A549 treated with Mapracorat at 1 μM for 4 hours (cell line): ENCODE data around the gene CHAMP1. TPM values are rescaled to one million over a fixed set of nuclear protein-coding genes. Genes with fewer than 3 reads are reported as not detected.

Experiments used
- total RNA-seq: library from RNA; stranded (reverse); fragments of 200-300 nt; extraction: Qiagen RNA extraction; gene quantifications from 5 replicates; pipeline ENCODE4 v1.2.3, GENCODE V29; 2022

Gene CHAMP1, protein sequence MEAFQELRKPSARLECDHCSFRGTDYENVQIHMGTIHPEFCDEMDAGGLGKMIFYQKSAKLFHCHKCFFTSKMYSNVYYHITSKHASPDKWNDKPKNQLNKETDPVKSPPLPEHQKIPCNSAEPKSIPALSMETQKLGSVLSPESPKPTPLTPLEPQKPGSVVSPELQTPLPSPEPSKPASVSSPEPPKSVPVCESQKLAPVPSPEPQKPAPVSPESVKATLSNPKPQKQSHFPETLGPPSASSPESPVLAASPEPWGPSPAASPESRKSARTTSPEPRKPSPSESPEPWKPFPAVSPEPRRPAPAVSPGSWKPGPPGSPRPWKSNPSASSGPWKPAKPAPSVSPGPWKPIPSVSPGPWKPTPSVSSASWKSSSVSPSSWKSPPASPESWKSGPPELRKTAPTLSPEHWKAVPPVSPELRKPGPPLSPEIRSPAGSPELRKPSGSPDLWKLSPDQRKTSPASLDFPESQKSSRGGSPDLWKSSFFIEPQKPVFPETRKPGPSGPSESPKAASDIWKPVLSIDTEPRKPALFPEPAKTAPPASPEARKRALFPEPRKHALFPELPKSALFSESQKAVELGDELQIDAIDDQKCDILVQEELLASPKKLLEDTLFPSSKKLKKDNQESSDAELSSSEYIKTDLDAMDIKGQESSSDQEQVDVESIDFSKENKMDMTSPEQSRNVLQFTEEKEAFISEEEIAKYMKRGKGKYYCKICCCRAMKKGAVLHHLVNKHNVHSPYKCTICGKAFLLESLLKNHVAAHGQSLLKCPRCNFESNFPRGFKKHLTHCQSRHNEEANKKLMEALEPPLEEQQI
- total RNA-seq = 19.0 to 24.1 TPM (median 22.9 TPM) in 5 replicates

DNA sequence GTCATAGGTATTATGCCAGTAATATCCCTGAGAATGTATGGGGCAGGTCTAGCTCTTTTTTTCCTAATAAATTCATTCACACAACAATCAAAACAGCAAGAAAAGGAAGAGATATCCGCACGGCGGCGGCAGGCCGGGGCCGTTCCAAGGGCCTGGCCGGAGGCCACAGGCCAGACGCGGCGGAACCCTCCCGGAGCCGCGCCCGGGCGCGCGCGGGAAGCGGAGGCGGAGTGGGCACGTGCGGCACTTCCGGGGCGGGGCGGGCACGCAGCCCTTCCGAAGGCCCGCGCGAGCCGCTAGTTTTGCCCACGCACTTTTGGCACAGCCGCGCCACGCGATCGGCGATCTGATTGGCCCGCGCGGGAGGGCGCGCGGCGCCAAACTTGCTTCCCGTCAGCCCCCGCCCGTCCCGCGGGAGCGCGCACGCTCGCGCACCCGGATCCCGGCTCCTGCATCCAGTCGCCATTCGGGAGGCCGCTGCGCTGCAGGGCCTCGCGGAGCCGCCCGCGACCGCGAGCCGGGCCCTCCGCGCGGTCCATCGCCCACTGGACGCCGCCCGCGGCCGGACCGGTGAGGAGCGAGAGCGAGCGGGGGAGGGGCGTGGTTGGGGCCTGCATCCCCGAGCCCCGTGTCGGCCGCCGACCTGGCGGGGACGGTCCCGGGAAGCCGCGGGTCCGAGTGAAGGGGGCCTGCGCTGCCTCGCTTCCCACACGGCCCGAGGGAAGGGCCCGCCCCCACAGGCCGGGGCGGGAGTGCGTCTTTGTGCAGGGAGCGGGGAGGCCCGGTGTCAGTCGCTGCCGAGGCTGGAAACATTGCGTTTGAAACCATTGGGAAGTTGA lies at the start of gene CHAMP1:
CHAMP1 (plus strand) TSS at position 430 of the 839 bp plus-strand sequence. CDS start 9,340 bp downstream, outside the sequence.

DNA sequence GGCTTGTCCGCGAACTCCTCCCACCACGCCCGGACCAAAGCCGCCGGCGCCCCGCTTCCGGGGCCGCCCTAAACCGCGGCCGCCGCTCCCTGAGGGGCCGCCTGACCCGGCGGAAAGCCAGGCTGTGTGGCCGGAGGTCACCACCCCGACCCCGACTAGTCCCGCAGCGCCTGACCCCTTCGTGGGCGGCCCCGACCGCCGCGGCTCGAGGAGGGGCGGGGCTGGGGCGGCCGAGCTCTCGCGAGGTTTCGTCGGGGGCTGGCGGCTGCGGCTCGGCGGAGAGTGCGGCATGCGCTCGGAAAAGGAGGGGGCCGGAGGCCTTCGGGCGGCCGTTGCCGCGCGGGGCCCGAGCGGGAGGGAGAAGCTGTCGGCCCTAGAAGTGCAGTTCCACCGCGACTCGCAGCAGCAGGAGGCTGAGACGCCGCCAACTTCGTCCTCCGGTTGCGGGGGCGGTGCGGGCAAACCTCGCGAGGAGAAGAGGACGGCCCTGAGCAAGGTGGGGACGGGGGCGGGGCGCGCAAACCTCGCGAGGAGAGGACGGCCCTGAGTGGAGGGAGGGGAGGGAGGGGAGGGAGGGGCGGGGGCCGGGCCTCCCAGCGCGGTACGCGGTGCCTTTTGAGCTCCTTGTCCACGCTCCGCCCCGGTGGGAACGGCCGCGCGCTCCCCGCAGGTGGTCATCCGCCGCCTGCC lies 32.8 kb upstream of the CHAMP1 start, which contains the start of gene UPF3A:
UPF3A (plus strand) TSS at position 251 of the 690 bp plus-strand sequence; CDS start at position 290, 39 bp downstream.

Other genes with a start within 250 kb of the CHAMP1 start
- gene RASA3, start 181.9 kb upstream of the CHAMP1 start, total RNA-seq = 9.2 to 11.8 TPM (median 10.7 TPM) in 5 replicates
- gene CFAP97D2, start 135.2 kb upstream of the CHAMP1 start, total RNA-seq = not detected in 5 replicates
- gene CDC16, start 79.6 kb upstream of the CHAMP1 start, total RNA-seq = 38.9 to 43.9 TPM (median 42.2 TPM) in 5 replicates
- gene UPF3A, start 32.9 kb upstream of the CHAMP1 start, total RNA-seq = 29.4 to 36.2 TPM (median 33.0 TPM) in 5 replicates